MG63 (cell line): ENCODE results near the gene SWSAP1. TPM values are rescaled to one million over a fixed set of nuclear protein-coding genes. Genes with fewer than 3 reads are reported as not detected.
"Not testable (repeated sequence)": the region's sequence is repeated elsewhere in the genome, so short reads cannot be mapped to it uniquely, and the experiment has no call there.

Experiments
- DNase-seq: peaks from one replicate; pipeline ENCODE4 v3.0.0-alpha.2; 2020
- H3K27me3 ChIP-seq: fragments of 250-450 bp; sonication (Bioruptor Pico); 2 replicates; pipeline ENCODE4 v1.5.1; 2020; ENCODE audit warnings: mild to moderate bottlenecking, moderate library complexity
- H3K36me3 ChIP-seq: fragments of 250-450 bp; sonication (Bioruptor Pico); 2 replicates; pipeline ENCODE4 v1.5.1; 2020; ENCODE audit warnings: mild to moderate bottlenecking, moderate library complexity
- H3K4me3 ChIP-seq: fragments of 250-450 bp; sonication (Bioruptor Pico); 2 replicates; pipeline ENCODE4 v1.5.1; 2020; ENCODE audit warnings: mild to moderate bottlenecking, moderate library complexity
- H3K9me3 ChIP-seq: fragments of 250-450 bp; sonication (Bioruptor Pico); 2 replicates; pipeline ENCODE4 v1.5.1; 2020; ENCODE audit warnings: mild to moderate bottlenecking, moderate library complexity
- total RNA-seq: library from RNA; depleted of rRNA; stranded (reverse); fragments of >200 nt; shearing (Covaris generic); gene quantifications from 2 replicates; pipeline ENCODE4 v1.2.3, GENCODE V29; 2014; ENCODE audit warnings: low replicate concordance; rRNA removed

SWSAP1 gene, protein sequence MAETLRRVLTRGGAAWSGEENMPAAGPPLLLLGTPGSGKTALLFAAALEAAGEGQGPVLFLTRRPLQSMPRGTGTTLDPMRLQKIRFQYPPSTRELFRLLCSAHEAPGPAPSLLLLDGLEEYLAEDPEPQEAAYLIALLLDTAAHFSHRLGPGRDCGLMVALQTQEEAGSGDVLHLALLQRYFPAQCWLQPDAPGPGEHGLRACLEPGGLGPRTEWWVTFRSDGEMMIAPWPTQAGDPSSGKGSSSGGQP
- total RNA-seq: 1.3 and 3.1 TPM in 2 replicates

DNA sequence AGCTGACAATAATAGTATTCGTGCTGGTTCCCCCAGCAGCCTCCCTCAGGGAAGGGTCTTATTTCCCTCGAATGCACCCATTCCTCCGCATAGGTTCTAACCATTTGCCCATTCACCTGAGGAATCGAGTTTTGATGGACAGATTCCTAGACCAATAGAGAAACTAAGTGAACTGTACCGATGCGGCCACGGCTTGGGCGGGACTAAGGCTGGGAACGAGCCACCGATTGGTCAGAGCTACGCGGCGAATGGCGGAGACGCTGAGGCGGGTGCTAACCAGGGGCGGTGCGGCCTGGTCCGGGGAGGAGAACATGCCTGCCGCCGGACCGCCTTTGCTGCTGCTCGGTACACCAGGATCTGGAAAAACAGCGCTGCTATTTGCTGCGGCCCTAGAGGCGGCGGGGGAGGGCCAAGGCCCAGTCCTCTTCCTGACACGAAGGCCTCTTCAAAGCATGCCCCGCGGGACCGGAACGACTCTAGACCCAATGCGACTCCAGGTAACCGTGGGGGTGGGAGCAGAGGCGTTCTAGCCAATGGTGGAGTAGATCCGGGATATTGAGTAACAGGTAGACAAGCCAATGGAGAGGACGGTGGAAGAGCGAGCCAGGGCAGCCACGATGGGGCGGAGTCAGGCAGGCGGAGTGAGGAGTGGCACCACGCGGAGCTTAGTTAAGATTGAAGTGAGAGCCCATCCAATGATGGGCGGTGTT lies at the start of gene SWSAP1:
TSS of gene SWSAP1 (plus strand) at position 234 of the 710 bp plus-strand sequence. CDS start at position 249, 15 bp downstream.
- DNase-seq: peak; percentile 100
- peak within 1 kb of the TSS; percentile 70 for H3K4me3 ChIP-seq
- H3K36me3 ChIP-seq: peaks cover 6% of the 10 kb centered on the region
- no peaks in the 10 kb centered on the region for H3K27me3 ChIP-seq
- H3K9me3 ChIP-seq: no peaks in the 10 kb centered on the region

DNA sequence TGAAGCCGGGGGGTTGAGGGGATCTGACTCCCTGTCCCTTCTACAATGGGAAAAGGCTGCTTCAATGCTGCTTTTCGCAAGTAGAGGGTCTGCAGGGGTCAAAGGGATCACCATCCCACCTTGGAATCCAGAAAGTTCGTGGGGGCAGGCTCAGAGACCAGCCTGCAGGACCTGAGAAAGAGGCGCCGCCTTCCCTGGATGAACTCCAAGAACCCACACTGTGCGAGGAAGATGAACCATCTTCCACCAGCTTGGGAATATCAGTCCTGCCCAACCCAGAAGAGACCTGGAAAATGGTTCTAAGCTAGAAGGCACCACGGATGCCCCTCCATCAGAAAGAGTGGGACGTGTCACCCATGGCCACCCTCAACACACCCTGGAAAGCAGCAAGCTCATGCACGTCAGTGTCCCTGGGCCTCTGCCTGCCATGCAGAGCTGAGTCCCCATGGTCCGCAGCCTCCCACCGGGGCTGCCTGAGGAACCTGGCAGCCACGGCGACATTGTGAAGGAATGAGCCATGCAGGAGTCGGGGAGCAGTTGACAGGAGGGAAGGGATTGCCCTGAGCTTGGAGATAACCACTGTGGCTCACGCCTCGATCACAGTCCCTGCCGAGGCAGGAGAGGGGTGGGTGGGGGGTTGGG lies 49.6 kb upstream of the SWSAP1 start:
- Histone ChIP-seq H3K36me3 (no peaks in the 10 kb centered on the region), H3K9me3 (no peaks in the 10 kb centered on the region), H3K27me3 (no peaks in the 10 kb centered on the region; the same call in 1 of the 2 replicates), H3K4me3 (no peak overlapping the region)
- peak; percentile 37 for DNase-seq

DNA sequence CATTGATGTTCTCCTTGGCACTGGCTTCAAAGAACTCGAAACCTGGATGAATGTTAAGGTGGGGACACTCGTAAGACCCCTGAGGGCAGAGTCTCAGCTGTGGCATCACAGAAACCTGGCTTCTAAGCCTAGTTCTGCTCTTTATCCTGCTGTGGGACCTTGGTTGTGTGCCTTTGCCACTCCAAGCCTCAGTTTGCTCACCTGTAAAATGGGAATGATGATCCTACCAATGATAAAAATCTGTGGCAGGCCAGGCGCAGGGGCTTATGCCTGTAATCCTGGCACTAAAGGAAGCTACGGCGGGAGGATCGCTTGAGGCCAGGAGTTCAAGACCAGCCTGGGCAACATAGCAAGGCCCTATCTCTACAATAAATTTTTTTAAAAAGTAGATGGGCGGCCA lies 48.9 kb upstream of the SWSAP1 start:
- Histone ChIP-seq H3K4me3 (no peak overlapping the region), H3K36me3 (no peaks in the 10 kb centered on the region), H3K9me3 (no peaks in the 10 kb centered on the region), H3K27me3 (no peaks in the 10 kb centered on the region; the same call in 1 of the 2 replicates)
- no peak for DNase-seq

DNA sequence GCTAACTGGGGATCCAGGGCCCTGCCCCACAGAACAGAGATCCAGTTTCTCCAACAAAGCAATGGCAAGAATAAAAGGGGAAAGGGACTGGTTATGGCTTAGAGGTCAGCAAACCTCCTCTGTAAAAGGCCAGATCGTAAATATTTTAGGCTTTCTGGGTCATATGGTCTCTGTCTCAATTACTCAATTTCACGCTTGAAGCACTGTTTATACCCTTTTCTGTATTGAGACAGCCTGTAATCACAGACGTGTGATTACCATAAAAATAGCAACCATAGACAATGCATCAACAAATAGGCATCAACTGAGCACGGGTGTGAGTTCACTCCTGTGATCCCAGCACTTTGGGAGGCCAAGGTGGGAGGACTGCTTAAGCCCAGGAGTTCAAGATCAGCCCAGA lies 44.3 kb upstream of the SWSAP1 start:
- no peaks in the 10 kb centered on the region; the same call in 1 of the 2 replicates for H3K27me3 ChIP-seq
- no peaks in the 10 kb centered on the region for H3K9me3 ChIP-seq
- H3K36me3 ChIP-seq: peaks cover 2% of the 10 kb centered on the region; the same call in 1 of the 2 replicates
- DNase-seq: no peak
- H3K4me3 ChIP-seq: no peak overlapping the region

DNA sequence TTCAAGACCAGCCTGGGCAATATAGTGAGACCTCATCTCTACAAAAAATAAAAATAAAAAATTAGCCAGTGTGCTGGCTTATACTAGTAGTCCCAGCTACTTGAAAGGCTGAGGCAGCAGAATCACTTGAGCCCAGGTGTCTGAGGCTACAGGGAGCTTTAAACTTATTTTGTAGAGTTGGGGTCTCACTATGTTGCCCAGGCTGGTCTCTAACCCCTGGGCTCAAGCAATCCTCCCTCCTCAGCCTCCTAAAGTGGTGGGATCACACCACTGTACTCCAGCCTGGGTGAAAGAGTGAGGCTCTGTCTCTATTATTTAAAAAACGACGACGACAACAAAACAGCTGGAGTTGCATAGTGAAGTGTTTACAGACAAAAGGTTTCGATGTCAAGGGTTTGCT lies 43.0 kb upstream of the SWSAP1 start:
- Histone ChIP-seq H3K27me3 (no peaks in the 10 kb centered on the region; the same call in 1 of the 2 replicates), H3K4me3 (no peak overlapping the region), H3K9me3 (no peaks in the 10 kb centered on the region), H3K36me3 (peaks cover 4% of the 10 kb centered on the region; the same call in 1 of the 2 replicates)
- no peak for DNase-seq

DNA sequence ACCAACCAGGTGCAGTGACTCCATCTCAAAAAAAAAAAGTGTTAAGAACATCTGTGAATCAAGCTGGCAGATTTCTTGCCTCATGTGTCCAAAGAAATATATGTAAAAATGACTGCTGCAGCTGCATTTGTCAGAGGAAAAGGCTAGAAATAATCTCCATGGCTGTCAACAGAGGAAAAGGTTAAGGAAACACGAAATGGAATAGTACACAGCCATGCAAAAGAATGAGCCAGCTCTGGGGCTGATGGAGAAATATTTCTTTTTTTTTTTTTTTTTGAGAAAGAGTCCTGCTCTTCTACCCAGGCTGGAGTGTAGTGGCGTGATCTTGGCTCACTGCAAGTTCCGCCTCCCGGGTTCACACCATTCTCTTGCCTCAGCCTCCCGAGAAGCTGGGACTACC lies 41.6 kb upstream of the SWSAP1 start:
- no peak overlapping the region for H3K4me3 ChIP-seq
- DNase-seq: no peak

DNA sequence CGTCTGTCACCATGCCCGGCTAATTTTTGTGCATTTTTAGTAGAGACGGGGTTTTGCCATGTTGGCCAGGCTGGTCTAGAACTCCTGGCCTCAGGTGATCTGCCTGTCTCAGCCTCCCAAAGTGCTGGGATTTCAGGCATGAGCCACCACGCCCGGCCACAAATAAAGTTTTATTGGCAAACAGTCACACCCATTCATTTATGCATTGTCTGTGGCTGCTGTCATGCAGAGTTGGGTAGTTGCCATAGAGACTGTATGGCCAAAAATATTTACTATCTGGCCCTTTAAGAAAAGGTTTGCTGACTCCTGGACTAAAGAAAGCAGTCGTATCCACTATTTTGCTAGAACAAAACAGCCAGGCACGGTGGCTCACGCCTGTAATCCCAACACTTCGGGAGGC lies 40.6 kb upstream of the SWSAP1 start:
- not testable (repeated sequence) for H3K27me3 ChIP-seq, H3K36me3 ChIP-seq, DNase-seq, H3K9me3 ChIP-seq, H3K4me3 ChIP-seq

More for the DNA sequence above, 41.6 kb upstream of the SWSAP1 start:
- Histone ChIP-seq H3K9me3 (no peaks in the 10 kb centered on the region), H3K27me3 (no peaks in the 10 kb centered on the region), H3K36me3 (peaks cover 4% of the 10 kb centered on the region; the same call in 1 of the 2 replicates)

DNA sequence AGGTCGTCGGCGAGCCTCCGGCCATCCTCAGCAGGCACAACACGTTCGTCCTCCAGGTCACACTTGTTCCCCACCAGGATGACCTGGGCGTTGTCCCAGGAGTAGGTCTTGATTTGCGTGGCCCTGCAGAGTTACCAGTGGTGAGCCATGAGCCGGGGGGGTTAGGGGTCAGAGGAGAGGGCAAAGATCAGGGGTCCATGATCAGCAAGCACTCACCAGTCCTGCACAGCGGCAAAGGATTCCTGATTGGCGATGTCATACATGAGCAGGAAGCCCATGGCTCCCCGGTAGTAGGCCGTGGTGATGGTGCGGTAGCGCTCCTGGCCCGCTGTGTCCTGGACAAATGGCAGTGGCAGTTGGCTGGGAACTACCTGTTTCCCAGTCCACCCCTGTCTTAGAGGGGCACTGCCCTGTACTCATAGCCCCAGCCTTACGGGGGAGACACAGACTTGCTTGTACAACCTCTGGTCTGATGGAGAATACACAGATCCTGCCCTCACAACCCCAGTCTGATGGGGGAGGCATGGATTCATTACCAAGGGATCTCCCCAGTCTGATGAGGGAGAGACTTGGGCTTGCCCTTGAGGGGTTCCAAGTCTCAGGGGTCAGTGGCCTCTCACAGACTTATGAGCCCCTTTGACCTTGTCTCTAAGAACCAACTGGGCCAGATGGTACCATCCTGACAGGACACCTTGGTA lies 38.9 kb upstream of the SWSAP1 start:
- no peaks in the 10 kb centered on the region for H3K9me3 ChIP-seq
- H3K36me3 ChIP-seq: peaks cover 4% of the 10 kb centered on the region; the same call in 1 of the 2 replicates
- H3K4me3 ChIP-seq: no peak overlapping the region
- no peak for DNase-seq
- H3K27me3 ChIP-seq: no peaks in the 10 kb centered on the region

DNA sequence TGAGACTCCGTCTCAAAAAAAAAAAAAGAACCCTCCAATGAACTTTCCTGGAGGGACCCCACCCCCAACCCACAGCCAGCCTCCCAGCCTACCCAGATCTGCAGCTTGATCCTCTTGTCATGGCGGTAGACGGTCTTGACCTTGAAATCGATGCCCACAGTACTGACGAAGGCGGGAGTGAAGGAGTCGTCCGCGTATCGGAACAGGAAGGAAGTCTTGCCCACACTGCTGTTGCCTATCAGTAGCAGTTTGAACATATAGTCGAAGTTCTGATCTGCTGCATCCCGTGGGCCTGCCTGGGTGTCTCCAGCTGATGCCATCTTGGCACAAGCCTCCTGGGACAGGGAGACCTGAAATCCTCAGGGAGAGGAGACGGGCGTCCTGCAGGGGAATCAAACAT lies 37.4 kb upstream of the SWSAP1 start:
- H3K27me3 ChIP-seq: no peaks in the 10 kb centered on the region
- H3K36me3 ChIP-seq: peaks cover 12% of the 10 kb centered on the region
- no peak for DNase-seq
- no peaks in the 10 kb centered on the region for H3K9me3 ChIP-seq
- no peak overlapping the region for H3K4me3 ChIP-seq

DNA sequence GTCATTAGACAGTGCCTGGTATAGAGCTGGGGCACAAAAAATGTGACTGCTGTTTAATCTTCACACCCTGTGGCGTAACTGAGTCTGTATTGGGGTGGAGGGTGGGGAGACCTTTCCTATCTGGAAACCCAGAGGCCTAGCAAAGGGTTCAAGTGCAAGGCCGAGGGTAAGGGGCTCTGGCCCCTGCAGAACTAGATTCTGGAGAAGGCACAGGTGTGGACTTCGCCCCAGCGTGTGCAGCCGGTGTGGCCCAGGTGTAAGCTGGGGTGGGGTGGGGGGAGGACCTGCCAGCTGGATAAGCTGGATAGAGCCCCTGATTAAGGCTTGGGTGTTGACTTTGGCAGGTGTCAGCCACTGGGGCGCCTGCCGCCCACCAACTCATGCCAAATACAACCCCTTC lies 36.3 kb upstream of the SWSAP1 start:
- H3K36me3 ChIP-seq: peaks cover 17% of the 10 kb centered on the region
- no peaks in the 10 kb centered on the region for H3K27me3 ChIP-seq
- no peak for DNase-seq
- no peaks in the 10 kb centered on the region for H3K9me3 ChIP-seq
- H3K4me3 ChIP-seq: no peak overlapping the region

DNA sequence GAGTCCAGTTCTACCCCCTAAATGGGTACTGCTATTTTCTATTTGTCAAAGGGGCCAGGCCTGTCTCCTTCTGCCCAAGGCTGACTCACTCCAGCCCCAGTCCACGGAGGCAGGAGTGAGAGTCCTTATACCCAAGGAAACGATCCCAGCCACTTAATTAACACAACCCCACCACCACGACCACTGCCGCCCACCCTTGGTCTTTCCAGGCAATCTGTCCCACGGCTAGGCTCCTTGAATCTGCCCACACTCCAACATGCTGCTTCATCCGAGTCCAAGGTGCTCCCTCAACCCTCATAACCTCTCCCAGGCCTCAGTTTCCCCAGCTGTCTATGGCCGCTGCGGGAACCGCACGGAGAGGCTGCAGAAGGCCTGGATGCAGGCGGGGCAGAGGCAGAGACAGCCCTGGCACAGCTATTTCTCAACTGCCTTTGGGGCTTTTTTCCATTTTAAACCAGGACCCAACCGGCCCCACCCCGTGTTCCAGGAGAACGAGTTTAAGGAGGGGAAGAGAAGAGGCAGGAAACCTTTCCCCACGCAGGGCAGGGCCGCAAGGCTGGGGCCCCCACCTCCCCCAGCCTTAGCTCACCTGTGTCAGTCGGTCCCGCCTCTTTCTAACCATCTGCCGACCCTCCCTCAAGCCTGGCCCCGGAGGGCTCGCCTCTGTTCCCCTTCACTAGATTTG lies 35.8 kb upstream of the SWSAP1 start:
- peaks cover 17% of the 10 kb centered on the region for H3K36me3 ChIP-seq
- DNase-seq: no peak
- no peak overlapping the region for H3K4me3 ChIP-seq
- H3K9me3 ChIP-seq: no peaks in the 10 kb centered on the region
- H3K27me3 ChIP-seq: no peaks in the 10 kb centered on the region

DNA sequence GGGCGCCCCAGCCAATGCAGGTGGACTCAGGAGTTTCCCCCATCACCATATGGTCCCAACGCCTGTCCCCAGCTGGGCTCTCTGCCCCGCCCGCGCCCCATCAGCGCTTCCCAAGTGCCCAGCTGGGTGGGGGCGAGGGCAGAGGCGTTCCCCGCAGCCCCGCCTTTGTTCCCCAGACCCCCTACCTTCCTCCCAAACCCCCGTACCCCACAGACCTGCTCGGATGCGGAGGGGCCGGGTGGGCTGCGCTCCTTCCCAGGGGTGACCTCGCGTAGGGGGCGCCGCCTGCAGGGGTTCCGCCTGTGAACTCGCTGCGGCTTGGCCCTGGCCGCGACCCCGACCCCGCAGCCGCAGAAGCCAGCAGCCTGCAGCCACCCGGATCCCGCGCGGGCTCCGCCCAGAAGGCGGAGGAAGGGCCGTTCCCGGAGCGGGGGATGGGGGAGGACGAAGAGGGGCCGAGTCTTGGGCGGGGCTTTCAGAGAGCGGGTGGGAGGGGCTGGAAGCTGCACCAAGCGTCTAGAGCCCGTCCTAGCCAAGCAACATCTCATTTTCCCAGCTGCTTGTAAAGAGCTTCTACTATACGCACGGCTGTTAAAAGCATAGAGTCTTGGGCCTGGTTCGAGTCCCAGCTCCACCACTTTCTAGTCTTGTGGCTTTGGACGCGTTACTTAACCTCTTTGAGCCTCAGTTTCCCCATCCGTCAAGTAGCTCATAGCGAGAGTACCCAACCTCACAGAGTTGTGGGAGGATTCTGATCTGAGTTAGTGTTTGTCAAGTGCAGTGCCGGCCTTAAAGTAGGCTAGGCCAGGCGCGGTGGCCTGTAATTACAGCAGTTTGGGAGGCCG lies 35.0 kb upstream of the SWSAP1 start, which contains the start of gene RAB3D:
TSS of gene RAB3D (minus strand) at position 404 of the 845 bp plus-strand sequence. CDS start 2,258 bp downstream, outside the sequence.
- Histone ChIP-seq H3K4me3 (peak within 1 kb of the TSS; percentile 19), H3K9me3 (no peaks in the 10 kb centered on the region), H3K27me3 (no peaks in the 10 kb centered on the region), H3K36me3 (peaks cover 17% of the 10 kb centered on the region)
- DNase-seq: peak; percentile 78

DNA sequence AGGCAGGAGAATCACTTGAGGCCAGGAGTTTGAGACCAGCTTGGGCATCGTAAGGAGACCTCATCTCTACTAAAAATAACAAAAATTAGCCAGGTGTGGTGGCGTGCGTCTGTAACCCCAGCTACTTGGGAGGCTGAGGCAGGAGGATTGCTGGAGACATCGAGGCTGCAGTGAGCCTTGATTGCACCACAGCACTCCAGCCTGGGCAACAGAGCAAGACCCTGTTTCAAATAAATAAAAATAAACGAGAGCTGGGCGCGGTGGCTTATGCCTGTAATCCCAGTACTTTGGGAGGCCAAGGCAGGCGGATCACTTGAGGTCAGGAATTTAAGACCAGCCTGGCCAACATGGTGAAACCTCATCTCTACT lies 34.4 kb upstream of the SWSAP1 start:
- Histone ChIP-seq H3K36me3 (peaks cover 16% of the 10 kb centered on the region), H3K4me3 (peak overlapping the region; percentile 19)
- not testable (repeated sequence) for H3K27me3 ChIP-seq, H3K9me3 ChIP-seq, DNase-seq

DNA sequence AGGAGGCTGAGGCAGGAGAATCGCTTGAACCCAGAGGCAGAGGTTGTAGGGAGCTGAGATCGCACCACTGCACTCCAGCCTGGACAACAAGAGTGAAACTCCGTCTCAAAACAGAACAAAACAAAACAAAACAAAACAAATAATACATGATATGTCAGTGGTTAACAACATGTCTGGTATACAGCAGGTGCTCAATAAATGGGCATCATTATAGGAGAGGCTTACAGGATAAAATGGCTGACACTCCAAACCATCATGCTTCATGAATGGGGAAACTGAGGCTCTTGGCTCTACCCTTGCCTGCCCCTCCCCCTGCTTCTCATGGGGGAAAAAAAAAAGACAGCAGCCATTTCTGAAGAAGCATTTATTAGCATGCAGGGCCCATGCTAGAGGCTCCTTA lies 32.0 kb upstream of the SWSAP1 start:
- H3K27me3 ChIP-seq: no peaks in the 10 kb centered on the region
- H3K9me3 ChIP-seq: no peaks in the 10 kb centered on the region
- H3K36me3 ChIP-seq: peaks cover 13% of the 10 kb centered on the region
- H3K4me3 ChIP-seq: no peak overlapping the region
- no peak for DNase-seq

DNA sequence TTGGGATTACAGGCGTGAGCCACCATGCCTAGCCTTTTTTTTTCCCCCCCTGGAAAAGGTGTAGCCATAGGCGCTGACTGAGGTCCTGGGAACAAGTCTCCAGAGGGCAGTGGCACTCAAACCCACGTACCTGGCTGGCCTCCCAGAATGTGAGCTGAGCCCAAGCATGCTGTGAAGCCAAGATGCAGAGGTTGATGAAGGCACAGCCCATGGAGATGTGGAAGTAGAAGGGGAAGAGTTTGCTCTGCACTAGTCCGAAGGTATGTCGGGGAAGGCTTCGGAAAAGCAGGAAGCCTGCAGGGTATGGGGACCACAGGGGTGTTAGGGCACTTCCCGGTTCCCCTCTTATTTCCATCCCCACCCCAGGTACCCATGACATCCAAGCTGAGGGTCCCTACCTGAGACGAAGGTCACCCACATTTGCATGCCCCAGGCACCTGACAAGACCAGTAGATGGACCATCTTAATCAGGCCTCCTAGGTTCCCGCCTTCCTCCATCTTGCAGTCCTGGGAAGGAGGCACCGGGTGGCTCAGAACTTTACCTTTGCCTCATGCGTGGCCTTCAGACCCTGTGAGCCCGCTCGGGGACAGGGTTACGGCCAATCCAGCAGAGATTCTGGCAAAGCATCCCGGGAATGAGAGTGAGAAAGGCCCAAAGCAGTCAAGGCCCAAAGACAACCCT lies 29.2 kb upstream of the SWSAP1 start:
- peak overlapping the region; percentile 80 for H3K4me3 ChIP-seq
- DNase-seq: peak; percentile 77
- H3K27me3 ChIP-seq: no peaks in the 10 kb centered on the region
- peaks cover 13% of the 10 kb centered on the region for H3K36me3 ChIP-seq
- peaks cover 8% of the 10 kb centered on the region for H3K9me3 ChIP-seq
